Heart right ventricle (tissue), 16 donors: ENCODE measurements around the gene CMSS1. TPM values are rescaled to one million over a fixed set of nuclear protein-coding genes. Genes with fewer than 3 reads are reported as not detected.

Experiments used
- ATAC-seq, 8 donors: fragments of 200-7000 bp; cut with Tn5 transposase; one replicate each; pipeline ENCODE4 v1.9.1; 2020; ENCODE audit warnings: mild to moderate bottlenecking in 8 of 8, moderate library complexity in 8 of 8, moderate number of reproducible peaks in 1 of 8
- DNase-seq, 2 donors: peaks; one replicate each; pipeline ENCODE4 v3.0.0-alpha.2; 2020
- H3K27ac ChIP-seq, 10 donors: fragments of 200-600 bp; sonication (generic) in 2 of 10; one replicate each; pipeline versions ENCODE4 v1.5.0 to v1.8.0; 2020 to 2022; ENCODE audit warnings: mild to moderate bottlenecking in 3 of 10
- H3K27me3 ChIP-seq, 7 donors: fragments of 200-600 bp; one replicate each; pipeline ENCODE4 v1.8.0; 2021 to 2022; ENCODE audit warnings: mild to moderate bottlenecking in 2 of 7
- H3K36me3 ChIP-seq, 9 donors: fragments of 200-600 bp; sonication (generic) in 1 of 9; one replicate each; pipeline versions ENCODE4 v1.5.0 to v1.8.0; 2020 to 2022; ENCODE audit warnings: mild to moderate bottlenecking in 2 of 9
- H3K4me1 ChIP-seq, 9 donors: fragments of 200-600 bp; sonication (generic) in 1 of 9; one replicate each; pipeline versions ENCODE4 v1.5.0 to v1.8.0; 2020 to 2022; ENCODE audit warnings: mild to moderate bottlenecking in 4 of 9
- H3K4me3 ChIP-seq, 10 donors: fragments of 200-600 bp; sonication (generic) in 2 of 10; one replicate each; pipeline versions ENCODE4 v1.5.0 to v1.8.0; 2020 to 2022; ENCODE audit warnings: mild to moderate bottlenecking in 7 of 10, moderate library complexity in 2 of 10
- H3K9me3 ChIP-seq, 11 donors: fragments of 200-600 bp in 10 of 11; sonication (generic) in 2 of 11; one replicate each; pipeline versions ENCODE4 v1.5.0 to v1.8.0; 2013 to 2022; ENCODE audit warnings: mild to moderate bottlenecking in 2 of 11, control low read depth in 1 of 11, moderate library complexity in 1 of 11
- CTCF ChIP-seq, 9 donors: fragments of 200-600 bp; sonication (generic) in 2 of 9; IDR thresholded peaks; one replicate each; pipeline versions ENCODE4 v1.5.0 to v1.8.0; 2021 to 2022; ENCODE audit warnings: antibody characterized with exemption in 9 of 9, mild to moderate bottlenecking in 5 of 9, moderate library complexity in 1 of 9
- WGBS, 2 donors: extraction: QIAGEN DNeasy Blood & Tissue Kit; methylation state at CpG; one replicate each; pipeline ENCODE4 v1.1.7; 2013; ENCODE audit warnings: inconsistent platforms in 1 of 2; 5-methylcytosine and 5-hydroxymethylcytosine counted together
- intact Hi-C, 10 donors: fragments of 100-400 bp; cut with DNase I; formaldehyde crosslinking; loops; one replicate each; pipeline versions ENCODE4 v1.11.1 to v1.14.2; 2022
- polyA plus RNA-seq, 2 donors: library from polyadenylated mRNA; stranded (reverse); fragments of 200-250 nt; gene quantifications; one replicate each; pipeline ENCODE4 v1.2.3, GENCODE V29; 2013
- total RNA-seq, 10 donors: library from RNA; stranded (reverse); fragmentation: NEBNext Ultra II Directional in 3 of 10; extraction: Animal tissue kit (Norgen Biotek cat#: 25700) in 3 of 10; gene quantifications; one replicate each; pipeline versions ENCODE4 v1.2.1 to v1.2.4, GENCODE V29; 2021 to 2023
- donor health status: Arrhythmogenic right ventricular cardiomyopathy.
- donor health status: ischemic (EF 13 %, LVEDD 7.1; RV severe dilation, severe dysfunction).
- donor health status: healthy with polysubstance abuse.
- donor health status: DM: no; HTN: yes; CAD: no.
- donor health status: DM: no; HTN: no; CAD: no.
- donor health status: ischemic (EF 25% LVEDD 6.9; RV normal size, moderate dysfunction).
- donor health status: ischemic (EF 25% LVEDD 5.7; RV mildly dilated, moderate dysfunction).
- donor health status: healthy.
- donor health status: DM: yes; HTN: yes; CAD: no.
- donor health status: Ischemic cardiomyopathy.
- donor health status: ischemic (EF 35%, LVEDD 5.7; RV mildly dilated, moderate dysfunction).
- donor health status: nonischemic (EF 11% LVEDD 7.7; RV severe dilation, severe dysfunction).
- donor health status: DM: yes; HTN: yes; CAD: no.
- donor health status: PGD.
- donor health status: ischemic (EF 29% LVEDD 5.4; RV normal size, mild dysfunction).
- donor health status: nonischemic (EF 23%, LVEDD 6.1; RV moderate dilation, normal function).

The CMSS1 gene
- total and polyA plus RNA-seq, 12 donors, result 24.6 to 45.4 (median 34.6) TPM

GRCh38 chr3:100001083-100001482, 183.4 kb downstream of the CMSS1 start:
- Histone ChIP-seq H3K9me3 (peaks cover 0 to 7% (median 0%) of the 10 kb centered on the region in 11 donors), H3K36me3 (no peaks in the 10 kb centered on the region), H3K27me3 (no peaks in the 10 kb centered on the region), H3K27ac (no peak overlapping the region), H3K4me1 (peaks cover 10 to 40% (median 19%) of the 10 kb centered on the region in 9 donors), H3K4me3 (no peak overlapping the region)
- no peak for ATAC-seq
- intact Hi-C loops, result loop anchor here in 4 of 10 donors (10.0 kb wide), 2 partner anchors 66 to 126 kb away; no protein-coding TSS in a partner anchor
- no peak for TF ChIP-seq CTCF (IDR thresholded peaks at IDR 0.05)
- no peak for DNase-seq
- 96 to 98% methylated on average over 3 of the region's 3 CpGs for WGBS, 2 donors

- Histone ChIP-seq H3K4me3 (no peak overlapping the region), H3K4me1 (peaks cover 10 to 46% (median 26%) of the 10 kb centered on the region in 9 donors), H3K27me3 (no peaks in the 10 kb centered on the region), H3K9me3 (peaks cover 0 to 2% (median 0%) of the 10 kb centered on the region in 11 donors), H3K36me3 (no peaks in the 10 kb centered on the region), H3K27ac (no peak overlapping the region)
- intact Hi-C loops, result loop anchor here in 4 of 10 donors (10.0 kb wide), 2 partner anchors 67 to 127 kb away; no protein-coding TSS in a partner anchor
- ATAC-seq (no peak), DNase-seq (no peak)
- TF ChIP-seq CTCF (IDR thresholded peaks at IDR 0.05), result no peak
- WGBS, 2 donors, result 97% methylated on average over 8 of the region's 8 CpGs
Measured at GRCh38 chr3:100001526-100002270, 184.0 kb downstream of the CMSS1 start.

GRCh38 chr3:100002599-100003350, 185.1 kb downstream of the CMSS1 start:
- intact Hi-C loops, result loop anchor here in 4 of 10 donors (10.0 kb wide), 2 partner anchors 68 to 128 kb away; no protein-coding TSS in a partner anchor

More at GRCh38 chr3:100002599-100003350, 185.1 kb downstream of the CMSS1 start:
- WGBS, 2 donors, result 58 to 64% methylated on average over 4 of the region's 4 CpGs
- H3K9me3 ChIP-seq, result no peaks in the 10 kb centered on the region
- peak overlapping the region in 1 of 10 donors; percentile 5 for H3K27ac ChIP-seq
- no peaks in the 10 kb centered on the region for H3K36me3 ChIP-seq
- DNase-seq, result no peak
- H3K27me3 ChIP-seq, result no peaks in the 10 kb centered on the region
- H3K4me3 ChIP-seq, result no peak overlapping the region
- no peak for TF ChIP-seq CTCF (IDR thresholded peaks at IDR 0.05)
- peaks cover 15 to 57% (median 35%) of the 10 kb centered on the region in 9 donors for H3K4me1 ChIP-seq
- peak in 6 of 8 donors; percentile 42 to 74 (median 64) for ATAC-seq
